Gastroesophageal sphincter (tissue), 4 donors: ENCODE results near the gene SGTA. TPM values are rescaled to one million over a fixed set of nuclear protein-coding genes. Genes with fewer than 3 reads are reported as not detected.
"Not testable (repeated sequence)": the region's sequence is repeated elsewhere in the genome, so short reads cannot be mapped to it uniquely, and the experiment has no call there.

Source experiments
- ATAC-seq: fragments of 150-250 bp; one replicate; pipeline ENCODE4 v1.9.1; 2016; ENCODE audit warnings: mild to moderate bottlenecking, moderate library complexity
- H3K27ac ChIP-seq, 4 donors: fragments of 200-600 bp; sonication (generic) in 3 of 4; 1 replicate in 3 of 4; 2 replicates in 1 of 4; pipeline ENCODE4 v1.5.1; 2016 to 2019
- H3K27me3 ChIP-seq: fragments of 200-600 bp; sonication (generic); one replicate; pipeline ENCODE4 v1.5.1; 2019
- H3K36me3 ChIP-seq, 2 donors: fragments of 200-600 bp; sonication (generic); one replicate each; pipeline ENCODE4 v1.5.1; 2019; ENCODE audit warnings: control low read depth in 1 of 2
- H3K4me1 ChIP-seq, 3 donors: fragments of 200-600 bp; sonication (generic); 1 replicate in 2 of 3; 2 replicates in 1 of 3; pipeline ENCODE4 v1.5.1; 2016 to 2019; ENCODE audit warnings: control low read depth in 2 of 3
- H3K4me3 ChIP-seq, 2 donors: fragments of 200-600 bp; sonication (generic); one replicate each; pipeline ENCODE4 v1.5.1; 2019; ENCODE audit warnings: mild to moderate bottlenecking in 1 of 2, moderate library complexity in 1 of 2
- H3K9me3 ChIP-seq, 3 donors: fragments of 200-600 bp; sonication (generic); one replicate each; pipeline ENCODE4 v1.5.1; 2017 to 2019; ENCODE audit warnings: control low read depth in 2 of 3
- CTCF ChIP-seq, 4 experiments: fragments of 200-600 bp in 2 of 4; fragments of 450-650 bp in 2 of 4; sonication (generic) in 1 of 4; IDR thresholded peaks; one replicate each; pipeline ENCODE4 v1.5.1; 2017 to 2019; ENCODE audit warnings: antibody characterized with exemption in 4 of 4, mild to moderate bottlenecking in 2 of 4, moderate library complexity in 2 of 4
- EP300 ChIP-seq: sonication (generic); formaldehyde crosslinking; IDR thresholded peaks from one replicate; pipeline ENCODE4 v1.6.1; 2017; ENCODE audit warnings: antibody characterized with exemption, mild to moderate bottlenecking
- POLR2A ChIP-seq, 2 donors: fragments of 450-650 bp; IDR thresholded peaks; one replicate each; pipeline ENCODE4 v1.6.1; 2017; ENCODE audit warnings: antibody characterized with exemption in 2 of 2, mild to moderate bottlenecking in 2 of 2, moderate library complexity in 1 of 2
- POLR2AphosphoS5 ChIP-seq: sonication (generic); formaldehyde crosslinking; IDR thresholded peaks from one replicate; pipeline ENCODE4 v1.6.1; 2017; ENCODE audit warnings: antibody characterized with exemption
- WGBS, 2 donors: methylation state at CpG; one replicate each; pipeline ENCODE4 v1.1.5; 2018; ENCODE audit warnings: low coverage in 1 of 2; 5-methylcytosine and 5-hydroxymethylcytosine counted together
- total RNA-seq, 4 donors: library from RNA; depleted of rRNA; stranded (reverse); fragments of >200 nt; gene quantifications; one replicate each; pipeline ENCODE4 v1.1.0, GENCODE V29; 2016

The SGTA gene
- total RNA-seq, 4 donors from 2014 or later, result 45.3 to 65.5 (median 47.2) TPM

- H3K36me3 ChIP-seq, result peaks cover 0 to 47% of the 10 kb centered on the region in 2 donors
- H3K4me1 ChIP-seq, result peaks cover 0 to 14% (median 4%) of the 10 kb centered on the region in 3 donors
- H3K4me3 ChIP-seq, result no peak overlapping the region
- H3K27ac ChIP-seq, result no peak overlapping the region
- ATAC-seq, result no peak
- no peaks in the 10 kb centered on the region for H3K27me3 ChIP-seq
- no peaks in the 10 kb centered on the region for H3K9me3 ChIP-seq
- WGBS, 2 donors, result 40% methylated on average over 1 of the region's 9 CpGs; no CpG with 5 or more reads in 1 of the 2 donors
- no peak for TF ChIP-seq POLR2AphosphoS5
- TF ChIP-seq POLR2A (IDR thresholded peaks at IDR 0.05), result no peak
- TF ChIP-seq EP300, result no peak
- no peak for TF ChIP-seq CTCF (IDR thresholded peaks at IDR 0.05)
Observed at GRCh38 chr19:2823646-2824045, 40.6 kb upstream of the SGTA start.

- Histone ChIP-seq H3K4me3 (no peak overlapping the region), H3K27me3 (no peaks in the 10 kb centered on the region), H3K27ac (no peak overlapping the region), H3K9me3 (no peaks in the 10 kb centered on the region), H3K4me1 (peaks cover 0 to 14% (median 4%) of the 10 kb centered on the region in 3 donors), H3K36me3 (peaks cover 0 to 39% of the 10 kb centered on the region in 2 donors)
- WGBS, 2 donors, result 100% methylated on average over 1 of the region's 5 CpGs; no CpG with 5 or more reads in 1 of the 2 donors
- no peak for ATAC-seq
- TF ChIP-seq POLR2A (IDR thresholded peaks at IDR 0.05) (no peak), CTCF (IDR thresholded peaks at IDR 0.05) (no peak), POLR2AphosphoS5 (no peak), EP300 (no peak)
Observed at GRCh38 chr19:2822846-2823245, 39.8 kb upstream of the SGTA start.

GRCh38 chr19:2820112-2820702 lies 37.1 kb upstream of the SGTA start:
- WGBS, 2 donors, result 10% methylated on average over 2 of the region's 36 CpGs; no CpG with 5 or more reads in 1 of the 2 donors
- H3K4me1 ChIP-seq, result peaks cover 0 to 14% (median 4%) of the 10 kb centered on the region in 3 donors
- ATAC-seq, result peak; percentile 18
- peak overlapping the region in 3 of 4 donors; percentile 72 to 86 (median 78) for H3K27ac ChIP-seq
- TF ChIP-seq POLR2AphosphoS5 (no peak), POLR2A (IDR thresholded peaks at IDR 0.05) (no peak), EP300 (no peak), CTCF (IDR thresholded peaks at IDR 0.05) (no peak)
- H3K36me3 ChIP-seq, result peaks cover 0 to 22% of the 10 kb centered on the region in 2 donors
- no peaks in the 10 kb centered on the region for H3K27me3 ChIP-seq
- no peaks in the 10 kb centered on the region for H3K9me3 ChIP-seq
- peak overlapping the region; percentile 63 to 98 for H3K4me3 ChIP-seq

- 0 to 11% methylated on average over 1 of the region's 64 CpGs for WGBS, 2 donors
Observed at GRCh38 chr19:2819540-2820111, 36.6 kb upstream of the SGTA start, which contains the start of gene ZNF554. Gene ZNF554, plus strand, starts transcription at chr19:2819868. Its CDS starts 204 bp downstream, at chr19:2820072.

GRCh38 chr19:2817237-2817829 lies 34.3 kb upstream of the SGTA start:
- not testable (repeated sequence) for H3K4me3 ChIP-seq, H3K27me3 ChIP-seq, ATAC-seq, H3K27ac ChIP-seq, H3K9me3 ChIP-seq
- Histone ChIP-seq H3K4me1 (peaks cover 0 to 14% (median 4%) of the 10 kb centered on the region in 3 donors), H3K36me3 (peaks cover 0 to 29% of the 10 kb centered on the region in 2 donors)
- WGBS, 2 donors, result 50 to 60% methylated on average over 13 to 19 of the region's 22 CpGs

More at GRCh38 chr19:2819540-2820111, 36.6 kb upstream of the SGTA start, which contains the start of gene ZNF554:
- peaks cover 0 to 14% (median 4%) of the 10 kb centered on the region in 3 donors for H3K4me1 ChIP-seq
- peaks cover 0 to 27% of the 10 kb centered on the region in 2 donors for H3K36me3 ChIP-seq
- H3K9me3 ChIP-seq, result no peaks in the 10 kb centered on the region
- TF ChIP-seq POLR2AphosphoS5 (peak; percentile 43), EP300 (no peak), CTCF (IDR thresholded peaks at IDR 0.05) (peak in 3 of 4 experiments; percentile 98 to 99 (median 98)), POLR2A (IDR thresholded peaks at IDR 0.05) (peak; percentile 41 to 47)
- H3K4me3 ChIP-seq, result peak within 1 kb of the TSS; percentile 63 to 98
- H3K27ac ChIP-seq, result peak within 1 kb of the TSS in 3 of 4 donors; percentile 72 to 86 (median 78)
- H3K27me3 ChIP-seq, result no peaks in the 10 kb centered on the region
- ATAC-seq, result peak; percentile 98
